RPMI7951 (cell line): Measurements from ENCODE around the gene SLC9A1. TPM values are rescaled to one million over a fixed set of nuclear protein-coding genes. Genes with fewer than 3 reads are reported as not detected.
"Not testable (repeated sequence)": the region's sequence is repeated elsewhere in the genome, so short reads cannot be mapped to it uniquely, and the experiment has no call there.

Source experiments
- DNase-seq: peaks from one replicate; pipeline ENCODE4 v3.0.0-alpha.2; 2012; ENCODE audit warnings: low read depth
- total RNA-seq: library from RNA; depleted of rRNA; stranded (reverse); fragments of >200 nt; shearing (Covaris generic); gene quantifications from 2 replicates; pipeline ENCODE4 v1.2.3, GENCODE V29; 2014; rRNA removed

SLC9A1 gene
- total RNA-seq: 11.1 and 11.4 TPM in 2 replicates

DNA sequence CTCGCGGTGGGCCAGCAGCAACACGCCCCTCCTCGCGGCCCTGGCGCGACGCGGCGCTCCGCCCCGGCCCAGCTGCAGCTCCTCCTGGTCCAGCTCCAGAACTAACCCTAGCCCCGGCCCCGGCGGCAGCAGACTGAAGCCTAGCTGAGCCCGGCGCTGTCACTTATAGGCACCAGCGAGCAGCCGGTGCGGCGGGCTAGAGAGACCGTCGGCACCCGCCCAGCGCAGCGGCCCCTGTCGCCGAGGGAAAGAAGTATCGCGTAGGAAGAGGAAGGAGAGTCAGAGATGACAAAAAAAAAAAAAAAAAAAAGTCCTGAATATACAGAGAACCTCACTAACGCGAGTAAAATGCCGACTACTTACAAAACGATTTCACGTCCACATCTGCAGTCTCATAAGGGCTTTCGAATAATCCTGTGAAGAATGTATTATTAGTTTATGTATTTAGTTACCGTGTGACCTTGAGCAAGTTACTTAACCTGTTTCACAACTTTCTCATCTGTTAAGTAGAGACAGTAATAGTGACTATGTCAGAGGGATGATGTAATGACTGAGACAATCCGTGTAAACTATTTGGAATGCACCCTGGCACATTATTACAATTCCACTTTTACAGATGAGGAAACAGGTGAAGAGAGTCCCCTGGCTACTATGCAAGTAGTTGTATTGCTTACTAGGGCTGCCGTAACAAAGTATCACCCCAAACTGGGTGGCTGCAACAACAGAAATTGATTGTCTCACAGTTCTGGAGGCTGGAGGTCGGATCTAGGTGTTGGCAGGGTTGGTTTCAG, at the start of gene SLC9A1:
SLC9A1 (minus strand) TSS at position 135 of the 791 bp plus-strand sequence. CDS start 791 bp downstream, outside the sequence.
- DNase-seq: peak; percentile 85

- DNase-seq: no peak
Observed at GRCh38 chr1:27203946-27204345, 49.0 kb upstream of the SLC9A1 start.

- no peak for DNase-seq
Observed at GRCh38 chr1:27201295-27201694, 46.4 kb upstream of the SLC9A1 start.

GRCh38 chr1:27193194-27193593, 38.3 kb upstream of the SLC9A1 start:
- no peak for DNase-seq

GRCh38 chr1:27192039-27192529, 37.2 kb upstream of the SLC9A1 start:
- DNase-seq: peak; percentile 15

GRCh38 chr1:27184665-27185064, 29.7 kb upstream of the SLC9A1 start:
- DNase-seq: not testable (repeated sequence)

DNA sequence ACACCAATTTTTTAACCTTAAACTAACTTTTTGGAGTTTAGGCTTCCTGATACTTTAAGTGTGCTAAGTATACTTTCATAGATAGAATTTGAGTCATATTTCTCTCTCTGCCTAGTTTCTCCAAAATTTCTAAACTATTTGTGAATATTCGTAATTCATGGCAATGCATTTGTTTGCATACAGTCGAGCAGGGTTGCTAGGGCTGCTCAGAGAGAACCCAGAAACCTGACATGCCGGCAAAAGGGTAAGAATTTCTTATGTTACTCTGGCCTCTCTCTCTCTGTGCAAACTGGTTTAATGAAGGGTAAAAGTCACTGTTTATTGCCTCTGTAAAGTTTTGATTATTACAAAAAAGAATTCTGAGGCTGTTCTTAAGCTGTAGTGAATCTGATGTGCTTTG, 25.1 kb upstream of the SLC9A1 start:
- DNase-seq: no peak

GRCh38 chr1:27179379-27179778, 24.5 kb upstream of the SLC9A1 start:
- DNase-seq: peak; percentile 31

- no peak for DNase-seq
Observed at GRCh38 chr1:27176954-27177353, 22.0 kb upstream of the SLC9A1 start.

- no peak for DNase-seq
Observed at GRCh38 chr1:27176323-27176722, 21.4 kb upstream of the SLC9A1 start.

- not testable (repeated sequence) for DNase-seq
Observed at GRCh38 chr1:27172992-27173391, 18.1 kb upstream of the SLC9A1 start.

DNA sequence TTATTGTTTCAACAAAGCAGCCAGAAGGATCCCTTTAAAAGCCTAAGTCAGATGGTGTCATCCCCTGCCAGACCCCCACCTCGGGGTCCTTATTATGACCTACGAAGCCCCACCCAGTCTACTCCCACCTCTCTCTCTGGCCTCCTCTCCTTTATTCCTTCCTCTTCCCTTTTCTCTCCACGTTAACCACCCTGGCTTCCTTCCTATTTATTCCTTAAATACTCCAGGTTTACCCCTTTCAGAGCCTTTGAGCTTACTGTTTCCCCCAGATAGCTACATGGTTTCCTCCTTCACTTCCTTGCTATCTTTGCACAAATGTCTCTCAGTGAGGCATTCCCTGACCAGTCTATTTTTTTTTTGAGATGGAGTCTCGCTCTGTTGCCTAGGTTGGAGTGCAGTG, 12.0 kb upstream of the SLC9A1 start:
- no peak for DNase-seq

GRCh38 chr1:27166351-27166802, 11.5 kb upstream of the SLC9A1 start:
- peak; percentile 52 for DNase-seq

DNA sequence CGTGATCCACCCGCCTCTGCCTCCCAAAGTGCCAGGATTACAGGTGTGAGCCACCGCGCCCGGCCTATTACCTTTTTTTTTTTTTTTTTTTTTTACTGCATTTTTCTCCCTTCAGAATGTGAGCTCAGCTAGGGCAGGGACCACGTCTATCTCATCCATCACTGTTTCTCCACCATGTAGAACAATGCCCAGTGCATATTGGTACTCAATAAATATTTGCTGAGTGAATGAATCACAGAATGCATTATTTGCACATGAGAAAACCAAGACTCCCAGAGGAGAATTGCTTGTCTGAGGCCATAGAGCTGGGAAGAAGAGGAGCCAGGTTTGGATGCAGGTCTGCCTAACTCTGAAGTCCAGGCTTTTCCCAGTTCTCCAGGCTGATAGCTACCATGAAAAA, 8.2 kb upstream of the SLC9A1 start:
- no peak for DNase-seq

- DNase-seq: no peak
Observed at GRCh38 chr1:27162090-27162489, 7.2 kb upstream of the SLC9A1 start.

GRCh38 chr1:27161594-27161993, 6.7 kb upstream of the SLC9A1 start:
- no peak for DNase-seq

GRCh38 chr1:27157194-27157593, 2.3 kb upstream of the SLC9A1 start:
- DNase-seq: no peak

DNA sequence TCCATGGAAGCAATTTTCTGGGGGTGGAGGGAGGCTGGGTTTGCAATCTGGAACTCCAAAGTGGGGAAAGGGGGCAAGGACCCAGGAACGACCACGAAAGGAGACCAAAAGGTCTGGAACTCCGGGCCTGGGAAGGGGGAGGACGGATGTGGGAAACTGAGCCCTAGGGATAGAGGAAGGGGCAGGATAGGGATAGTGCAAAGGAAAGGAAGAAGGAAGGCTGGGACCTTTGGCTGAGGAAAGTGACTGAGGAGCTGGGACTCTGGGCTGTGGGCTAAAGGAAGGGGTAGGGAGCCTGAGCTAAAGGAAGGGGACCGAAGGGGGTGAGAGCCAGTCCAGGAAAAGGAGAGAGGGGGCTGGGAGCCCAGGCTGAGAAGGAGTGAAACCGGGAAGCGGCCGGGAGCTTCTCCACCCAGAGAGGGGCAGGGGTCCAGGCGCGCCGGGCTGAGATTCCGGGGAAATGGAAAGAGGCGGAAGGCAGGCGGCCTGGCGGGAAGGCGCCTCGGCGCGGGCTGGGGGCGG, 395 bp downstream of the SLC9A1 start:
- DNase-seq: no peak

DNA sequence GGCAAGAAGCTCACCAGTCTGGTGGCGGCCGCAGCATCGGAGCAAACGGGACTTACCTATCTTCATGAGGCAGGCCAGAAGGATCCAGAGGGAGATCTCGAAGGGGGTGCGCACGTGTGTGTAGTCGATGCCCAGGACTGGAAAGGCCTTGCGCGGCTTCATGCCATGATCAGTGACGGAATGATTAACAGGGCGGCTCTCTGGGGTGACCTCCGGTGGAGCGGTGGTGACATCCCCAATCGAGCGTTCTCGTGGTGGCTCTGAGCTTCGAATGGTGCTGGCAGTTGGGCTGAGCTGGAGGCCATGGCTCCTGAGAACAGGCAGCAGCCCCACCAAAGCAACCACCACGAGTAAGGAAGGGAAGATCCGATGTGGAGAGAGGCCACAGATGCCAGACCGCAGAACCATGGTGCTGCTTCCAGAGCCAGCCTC, 982 bp downstream of the SLC9A1 start:
- DNase-seq: no peak

DNA sequence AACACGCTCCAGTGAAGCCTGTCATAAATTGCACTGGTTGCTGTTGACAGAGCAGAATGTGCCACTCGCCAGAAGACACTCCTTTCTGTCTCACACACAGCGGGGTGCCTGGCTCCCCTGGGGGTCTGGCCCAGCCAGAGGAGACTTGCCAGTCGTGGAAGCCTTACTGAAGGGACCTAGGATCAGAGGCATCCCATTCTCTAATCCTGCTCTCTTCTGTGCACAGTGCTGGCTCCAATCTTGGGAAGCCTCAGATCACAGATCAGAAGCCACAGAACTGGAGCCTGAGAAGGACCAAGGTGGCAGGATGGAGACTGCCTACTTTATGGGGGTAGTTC, 1.4 kb downstream of the SLC9A1 start:
- DNase-seq: no peak

GRCh38 chr1:27152829-27153548, 1.9 kb downstream of the SLC9A1 start:
- DNase-seq: no peak

DNA sequence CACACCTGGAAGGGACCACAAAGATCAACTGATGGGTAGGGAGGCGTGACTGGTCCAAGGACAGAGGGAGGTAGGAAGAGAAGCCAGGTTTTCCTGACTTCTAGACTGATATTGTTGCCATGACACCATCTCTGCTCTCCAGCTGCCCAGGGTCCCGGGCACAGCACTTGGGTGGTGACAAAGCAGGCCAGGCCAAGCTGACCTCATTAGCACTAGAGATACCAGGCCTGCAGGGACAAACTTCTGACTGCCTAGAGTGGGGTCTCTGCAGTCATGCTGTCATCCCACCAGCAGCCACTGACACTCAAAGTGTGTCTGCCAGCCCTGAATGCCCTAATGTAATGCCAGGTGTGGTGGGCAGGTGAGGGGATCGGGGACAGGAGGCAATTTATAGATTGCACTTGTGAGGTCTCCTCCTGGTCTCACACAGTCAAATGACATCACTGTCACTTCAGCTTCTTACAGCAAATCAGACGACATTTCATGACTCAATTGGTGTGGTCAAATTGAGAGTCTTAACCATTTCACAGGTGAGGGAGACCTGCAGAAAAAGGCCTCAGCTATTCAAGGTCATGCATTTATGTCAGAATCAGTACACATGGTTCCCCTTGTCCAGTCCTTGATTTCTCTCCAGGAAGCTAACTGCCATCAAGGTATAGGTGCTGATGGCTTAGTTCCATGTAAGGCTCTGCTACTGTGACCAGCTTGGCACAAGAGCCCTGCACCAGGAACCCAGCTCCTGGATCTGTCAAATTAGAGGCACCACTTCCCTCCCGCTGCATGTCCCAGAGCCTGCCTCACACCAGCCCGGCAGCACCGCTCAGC, 2.7 kb downstream of the SLC9A1 start:
- DNase-seq: peak; percentile 24
